HCT116 (cell line): ENCODE data around the gene WIZ. TPM values are rescaled to one million over a fixed set of nuclear protein-coding genes. Genes with fewer than 3 reads are reported as not detected.

ENCODE experiments used
- ATAC-seq: fragments of 200-7000 bp; cut with Tn5 transposase; 2 replicates; pipeline ENCODE4 v1.9.1; 2020; ENCODE audit warnings: mild to moderate bottlenecking, moderate library complexity
- BruUV-seq: library from RNA; stranded (reverse); fragments of 400-500 nt; replicated peaks from 2 replicates; lab custom pipeline; 2021; lab: Mats Ljungman, UMichigan
- CTCF ChIA-PET: fragments of 300-600 bp; sonication (Branson Sonifier 250); formaldehyde crosslinking; loops from one replicate; lab custom pipeline; 2021; ENCODE audit warnings: antibody characterized with exemption; lab: Charles Lee
- POLR2A ChIA-PET: fragments of 300-600, 350-600 bp; sonication (Branson Sonifier 250); formaldehyde crosslinking; loops from one replicate; lab custom pipeline; 2021; ENCODE audit warnings: antibody characterized with exemption; lab: Charles Lee
- RAD21 ChIA-PET, 2 experiments: fragments of 300-600 bp; sonication (Branson Sonifier 250); formaldehyde crosslinking; loops; one replicate each; lab custom pipeline; 2023; ENCODE audit warnings: low total read pairs in 2 of 2; ENCODE audit not compliant: uncharacterized antibody in 2 of 2, unreplicated experiment in 2 of 2, low non-redundant PET in 1 of 2; lab: Charles Lee
- DNase-seq: peaks from one replicate; pipeline ENCODE4 v3.0.0-alpha.2; 2010; ENCODE audit warnings: low read depth, low spot score
- H2AFZ ChIP-seq: fragments of 200-600 bp; shearing (Covaris generic), sonication (generic); 2 replicates; pipeline ENCODE4 v1.6.1; 2017; ENCODE audit warnings: low read depth, mixed run types, mixed read lengths, antibody characterized with exemption, low read length; ENCODE audit not compliant: poor library complexity, severe bottlenecking
- H3K27ac ChIP-seq: 2 replicates; pipeline ENCODE4 v1.5.1; 2012; ENCODE audit warnings: low read depth, low read length
- H3K27me3 ChIP-seq: fragments of 200-600 bp; sonication (generic); 2 replicates; pipeline ENCODE4 v1.6.1; 2016; ENCODE audit warnings: mixed run types, low read length, mixed read lengths; ENCODE audit not compliant: insufficient read depth
- H3K36me3 ChIP-seq, 2 experiments: fragments of 200-500 bp in 1 of 2; fragments of 200-600 bp in 1 of 2; sonication (Bioruptor generic) in 1 of 2; sonication (generic) in 1 of 2; 2 replicates each; pipeline versions ENCODE4 v1.5.1 to v1.6.1; 2014 to 2016; ENCODE audit warnings: low read length in 2 of 2, inconsistent platforms in 1 of 2, mixed read lengths in 1 of 2, mixed run types in 1 of 2; ENCODE audit not compliant: insufficient read depth in 2 of 2, control insufficient read depth in 1 of 2
- H3K4me1 ChIP-seq, 2 experiments: fragments of 200-600 bp in 1 of 2; sonication (generic) in 1 of 2; 2 replicates each; pipeline versions ENCODE4 v1.5.1 to v1.6.1; 2012 to 2017; ENCODE audit warnings: low read length in 2 of 2, inconsistent platforms in 1 of 2, mild to moderate bottlenecking in 1 of 2, mixed read lengths in 1 of 2, mixed run types in 1 of 2, moderate library complexity in 1 of 2; ENCODE audit not compliant: insufficient read depth in 2 of 2, control insufficient read depth in 1 of 2
- H3K4me2 ChIP-seq: fragments of 200-600 bp; sonication (generic); 2 replicates; pipeline ENCODE4 v1.6.1; 2017; ENCODE audit warnings: mixed run types, low read length, mixed read lengths
- H3K4me3 ChIP-seq, 2 experiments: fragments of 200-600 bp in 1 of 2; sonication (generic) in 1 of 2; replicated peaks in 1 of 2; 2 replicates each; pipeline ENCODE4 v1.5.1; 2011 to 2016; ENCODE audit warnings: low read length in 2 of 2, control low read depth in 1 of 2, low read depth in 1 of 2, mild to moderate bottlenecking in 1 of 2, mixed read lengths in 1 of 2, mixed run types in 1 of 2
- H3K79me2 ChIP-seq: fragments of 200-600 bp; sonication (generic); 2 replicates; pipeline ENCODE4 v1.6.1; 2017; ENCODE audit warnings: mild to moderate bottlenecking, mixed run types, low read length, moderate library complexity, mixed read lengths; ENCODE audit not compliant: insufficient read depth
- H3K9ac ChIP-seq: fragments of 200-600 bp; sonication (generic); 2 replicates; pipeline ENCODE4 v1.6.1; 2016; ENCODE audit warnings: low read length, mixed read lengths
- H3K9me2 ChIP-seq: fragments of 200-600 bp; sonication (generic), shearing (Covaris generic); 2 replicates; pipeline ENCODE4 v1.6.1; 2017; ENCODE audit warnings: mixed run types, mild to moderate bottlenecking, moderate library complexity; ENCODE audit not compliant: insufficient read depth
- H3K9me3 ChIP-seq, 2 experiments: fragments of 200-500 bp in 1 of 2; fragments of 200-600 bp in 1 of 2; sonication (Bioruptor generic) in 1 of 2; sonication (generic) in 1 of 2; 2 replicates each; pipeline ENCODE4 v1.6.1; 2014 to 2017; ENCODE audit warnings: low read length in 2 of 2, mixed read lengths in 2 of 2, inconsistent platforms in 1 of 2, low read depth in 1 of 2, mild to moderate bottlenecking in 1 of 2, mixed run types in 1 of 2, moderate library complexity in 1 of 2; ENCODE audit not compliant: control insufficient read depth in 1 of 2, insufficient read depth in 1 of 2
- H4K20me1 ChIP-seq: fragments of 200-600 bp; sonication (generic), shearing (Covaris generic); 2 replicates; pipeline ENCODE4 v1.6.1; 2017; ENCODE audit warnings: mixed run types, mild to moderate bottlenecking, moderate library complexity; ENCODE audit not compliant: insufficient read depth
- FOSL1 ChIP-seq: IDR thresholded peaks from 2 replicates; pipeline ENCODE4 v1.6.1; 2012; ENCODE audit warnings: low read depth
- JUND ChIP-seq: IDR thresholded peaks from 2 replicates; pipeline ENCODE4 v1.6.1; 2012
- POLR2A ChIP-seq: IDR thresholded peaks from 2 replicates; pipeline ENCODE4 v1.7.0; 2011; ENCODE audit warnings: borderline replicate concordance; ENCODE audit not compliant: insufficient read depth, insufficient read length; ENCODE audit errors: extremely low read depth
- POLR2AphosphoS5 ChIP-seq: IDR thresholded peaks from 2 replicates; pipeline ENCODE4 v1.6.1; 2011; ENCODE audit warnings: mild to moderate bottlenecking, low read depth, low read length, moderate library complexity
- RAD21 ChIP-seq: IDR thresholded peaks from 2 replicates; pipeline ENCODE4 v1.6.1; 2012; ENCODE audit warnings: low read depth, mild to moderate bottlenecking
- SRF ChIP-seq: IDR thresholded peaks from 2 replicates; pipeline ENCODE4 v1.6.1; 2012; ENCODE audit warnings: low read depth
- TCF7L2 ChIP-seq: IDR thresholded peaks from 2 replicates; pipeline ENCODE4 v1.7.0; 2011; ENCODE audit warnings: borderline replicate concordance, inconsistent platforms; ENCODE audit not compliant: insufficient read depth, insufficient read length; ENCODE audit errors: extremely low read depth
- YY1 ChIP-seq: IDR thresholded peaks from 2 replicates; pipeline ENCODE4 v1.6.1; 2011; ENCODE audit warnings: low read length, low read depth, moderate library complexity, mild to moderate bottlenecking; ENCODE audit not compliant: insufficient replicate concordance; ENCODE audit errors: extremely low read depth
- intact Hi-C: fragments of 100-400 bp; cut with micrococcal nuclease; formaldehyde crosslinking; loops from 2 replicates; pipeline ENCODE4 v1.10.0; 2022
- total RNA-seq: library from RNA; stranded (reverse); gene quantifications from one replicate; pipeline ENCODE4 v1.2.1, GENCODE V29; 2021; ENCODE audit not compliant: unreplicated experiment
- TF ChIP-seq, protein P1 (sequence below): IDR thresholded peaks from 2 replicates; pipeline ENCODE4 v1.6.1; 2012
- TF ChIP-seq, protein P2 (sequence below): IDR thresholded peaks from 2 replicates; pipeline ENCODE4 v1.6.1; 2011; ENCODE audit warnings: mild to moderate bottlenecking, low read length, moderate library complexity; ENCODE audit not compliant: insufficient replicate concordance; ENCODE audit errors: extremely low read depth

WIZ gene
- total RNA-seq, 1 experiment from 2014 or later = 28.4 TPM

DNA sequence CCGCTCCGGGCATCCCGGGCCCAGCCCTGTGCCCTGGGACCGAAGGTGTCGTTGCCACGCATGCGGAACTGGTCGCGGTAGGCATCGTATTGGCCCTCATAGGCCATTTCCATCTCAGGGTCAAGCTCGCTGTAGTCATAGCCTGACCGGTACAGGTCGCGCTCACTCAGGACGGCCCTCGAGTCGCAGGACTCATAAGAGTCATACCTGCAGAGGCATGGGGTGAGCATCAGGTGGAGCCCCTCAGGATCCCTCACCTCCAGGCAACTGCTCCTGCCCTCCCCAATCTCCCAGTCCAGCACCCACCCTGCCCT, 48.4 kb downstream of the WIZ start:
- peaks cover 27 to 38% of the 10 kb centered on the region in 2 experiments; a peak in 3 of 4 replicates for H3K36me3 ChIP-seq
- no peak overlapping the region for H3K27ac ChIP-seq
- no peak overlapping the region for H3K4me2 ChIP-seq
- CTCF ChIA-PET = no interaction called here
- no peaks in the 10 kb centered on the region for H3K27me3 ChIP-seq
- no peak overlapping the region for H3K4me3 ChIP-seq
- DNase-seq (no peak), ATAC-seq (no peak)
- no peak overlapping the region for H2AFZ ChIP-seq
- H3K9ac ChIP-seq = no peak overlapping the region
- POLR2A ChIA-PET = no interaction called here
- peaks cover 72% of the 10 kb centered on the region for H3K79me2 ChIP-seq
- RAD21 ChIA-PET = no interaction called here
- no peaks in the 10 kb centered on the region for H3K9me2 ChIP-seq
- peaks cover 7% of the 10 kb centered on the region; the same call in 1 of the 2 replicates for H4K20me1 ChIP-seq
- no peak for TF ChIP-seq JUND
- TF ChIP-seq FOSL1 = no peak
- no peak for TF ChIP-seq POLR2AphosphoS5
- no peak for TF ChIP-seq SRF
- no peak for TF ChIP-seq YY1
- no peak for TF ChIP-seq TCF7L2
- TF ChIP-seq, protein P1, sequence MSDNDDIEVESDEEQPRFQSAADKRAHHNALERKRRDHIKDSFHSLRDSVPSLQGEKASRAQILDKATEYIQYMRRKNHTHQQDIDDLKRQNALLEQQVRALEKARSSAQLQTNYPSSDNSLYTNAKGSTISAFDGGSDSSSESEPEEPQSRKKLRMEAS = no peak
- TF ChIP-seq, protein P2, sequence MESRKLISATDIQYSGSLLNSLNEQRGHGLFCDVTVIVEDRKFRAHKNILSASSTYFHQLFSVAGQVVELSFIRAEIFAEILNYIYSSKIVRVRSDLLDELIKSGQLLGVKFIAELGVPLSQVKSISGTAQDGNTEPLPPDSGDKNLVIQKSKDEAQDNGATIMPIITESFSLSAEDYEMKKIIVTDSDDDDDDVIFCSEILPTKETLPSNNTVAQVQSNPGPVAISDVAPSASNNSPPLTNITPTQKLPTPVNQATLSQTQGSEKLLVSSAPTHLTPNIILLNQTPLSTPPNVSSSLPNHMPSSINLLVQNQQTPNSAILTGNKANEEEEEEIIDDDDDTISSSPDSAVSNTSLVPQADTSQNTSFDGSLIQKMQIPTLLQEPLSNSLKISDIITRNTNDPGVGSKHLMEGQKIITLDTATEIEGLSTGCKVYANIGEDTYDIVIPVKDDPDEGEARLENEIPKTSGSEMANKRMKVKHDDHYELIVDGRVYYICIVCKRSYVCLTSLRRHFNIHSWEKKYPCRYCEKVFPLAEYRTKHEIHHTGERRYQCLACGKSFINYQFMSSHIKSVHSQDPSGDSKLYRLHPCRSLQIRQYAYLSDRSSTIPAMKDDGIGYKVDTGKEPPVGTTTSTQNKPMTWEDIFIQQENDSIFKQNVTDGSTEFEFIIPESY = no peak
- no peak for TF ChIP-seq RAD21
- TF ChIP-seq POLR2A = no peak
- BruUV-seq = no TSS peak
- no peaks in the 10 kb centered on the region for H3K9me3 ChIP-seq
- intact Hi-C loops = no loop called here
- no peaks in the 10 kb centered on the region for H3K4me1 ChIP-seq
